HG03135 (cell line): ENCODE measurements around the gene DUSP23.
A peak's percentile ranks its signal among the peaks of the same experiment; 100 is the strongest.

Experiments used
- ATAC-seq: cut with Tn5 transposase; IDR thresholded peaks from one replicate; pipeline ENCODE4 v1.9.1; 2021; ENCODE audit warnings: mild to moderate bottlenecking, moderate library complexity; ENCODE audit not compliant: unreplicated experiment

DUSP23 gene

DNA sequence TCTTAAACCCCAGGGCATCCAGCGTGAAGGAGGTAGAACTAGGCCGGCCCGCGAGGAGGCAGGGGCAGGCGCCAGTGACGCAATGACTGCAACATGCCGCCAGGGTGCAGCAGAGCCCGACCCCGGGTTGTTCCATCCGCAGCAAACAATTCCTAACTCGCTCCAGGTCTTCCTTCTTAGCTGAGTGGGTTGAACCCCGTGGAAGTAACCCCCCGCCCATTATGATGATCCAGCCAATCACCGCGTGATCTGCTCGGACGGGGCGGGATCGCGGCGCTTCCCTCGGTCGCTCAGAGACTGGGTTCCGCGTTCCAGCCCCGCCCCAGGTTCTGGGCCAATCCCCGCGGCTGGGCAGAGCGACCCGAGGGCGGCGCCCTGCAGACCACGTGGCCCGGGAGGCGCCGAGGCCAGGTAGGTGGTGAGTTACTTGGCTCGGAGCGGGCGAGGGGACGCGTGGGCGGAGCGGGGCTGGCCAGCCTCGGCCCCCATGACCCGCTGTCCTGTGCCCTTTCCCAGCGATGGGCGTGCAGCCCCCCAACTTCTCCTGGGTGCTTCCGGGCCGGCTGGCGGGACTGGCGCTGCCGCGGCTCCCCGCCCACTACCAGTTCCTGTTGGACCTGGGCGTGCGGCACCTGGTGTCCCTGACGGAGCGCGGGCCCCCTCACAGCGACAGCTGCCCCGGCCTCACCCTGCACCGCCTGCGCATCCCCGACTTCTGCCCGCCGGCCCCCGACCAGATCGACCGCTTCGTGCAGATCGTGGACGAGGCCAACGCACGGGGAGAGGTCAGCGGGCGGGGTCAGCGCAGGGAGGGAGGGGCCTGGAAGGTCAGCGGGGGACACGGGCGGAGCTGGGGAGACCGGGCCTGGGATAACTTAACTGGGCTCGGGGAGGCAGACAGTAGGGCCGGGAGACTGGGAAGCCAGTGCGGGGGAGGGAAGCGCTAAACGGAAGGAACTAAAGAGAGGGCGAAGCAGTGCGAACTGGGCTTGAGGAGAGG lies at the start of gene DUSP23:
Gene DUSP23 (plus strand): TSS at position 380 of the 1,000 bp plus-strand sequence. CDS start 139 bp downstream, at position 519.
- peak; percentile 100 for ATAC-seq

- no peak for ATAC-seq
Observed at GRCh38 chr1:159737238-159737916, 43.4 kb upstream of the DUSP23 start.

DNA sequence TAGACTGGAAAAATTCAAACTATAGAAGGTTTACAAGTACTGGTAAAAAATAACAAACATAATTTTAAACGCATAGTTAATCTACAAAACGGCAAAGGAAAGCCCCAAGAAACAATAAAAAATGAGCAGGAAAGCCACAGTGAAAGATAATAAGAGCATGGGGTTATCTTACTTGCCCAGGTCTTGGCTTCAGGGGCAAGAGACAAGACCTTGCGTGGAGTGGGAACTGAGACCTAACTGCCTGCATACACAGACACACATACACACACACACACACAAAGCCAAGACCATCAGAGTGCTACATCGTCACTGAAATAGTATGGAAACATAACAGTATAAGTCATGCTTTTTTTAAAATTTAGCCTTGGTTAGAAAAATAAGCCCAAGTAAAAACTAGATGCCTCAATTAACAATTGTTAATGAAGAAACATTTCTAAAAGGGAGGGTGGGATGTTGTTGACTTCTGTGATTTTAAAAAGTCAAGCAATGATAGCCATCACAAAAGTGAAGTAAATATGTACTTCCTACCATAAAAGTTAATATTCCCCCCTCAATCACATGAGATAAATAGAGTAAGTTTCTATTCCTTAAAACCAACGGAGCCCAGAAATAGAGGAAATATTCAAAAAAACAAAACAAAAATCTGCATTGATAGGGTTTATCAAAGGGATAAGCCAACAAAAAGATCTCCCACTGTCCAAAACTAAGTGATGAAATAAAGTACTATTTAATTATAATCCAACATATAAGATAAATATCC lies 36.9 kb upstream of the DUSP23 start:
- ATAC-seq = no peak

GRCh38 chr1:159746666-159747065 lies 34.1 kb upstream of the DUSP23 start:
- no peak for ATAC-seq

DNA sequence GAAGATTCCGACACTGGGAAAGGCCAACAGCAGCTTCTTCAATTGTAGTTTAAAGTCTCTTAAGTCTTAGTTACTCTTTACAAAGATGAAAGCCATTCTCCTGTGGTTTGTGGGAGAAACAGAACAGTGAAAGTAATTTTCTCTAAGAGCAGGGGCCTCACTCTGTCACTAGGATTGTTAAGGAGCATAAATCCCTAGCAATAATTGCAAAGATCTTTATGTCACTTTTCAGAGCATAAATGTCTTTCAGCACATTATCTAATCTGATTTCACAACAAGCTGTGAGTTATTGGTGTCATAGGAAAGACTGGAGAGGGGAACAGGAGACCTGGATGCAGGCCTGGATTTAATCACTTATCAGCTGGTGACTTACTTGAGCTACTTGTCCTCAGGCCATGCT lies 32.4 kb upstream of the DUSP23 start:
- ATAC-seq = no peak

- no peak for ATAC-seq
Observed at GRCh38 chr1:159749630-159750029, 31.1 kb upstream of the DUSP23 start.

- ATAC-seq = no peak
Observed at GRCh38 chr1:159750621-159751020, 30.1 kb upstream of the DUSP23 start.

- no peak for ATAC-seq
Observed at GRCh38 chr1:159751031-159751430, 29.7 kb upstream of the DUSP23 start.

DNA sequence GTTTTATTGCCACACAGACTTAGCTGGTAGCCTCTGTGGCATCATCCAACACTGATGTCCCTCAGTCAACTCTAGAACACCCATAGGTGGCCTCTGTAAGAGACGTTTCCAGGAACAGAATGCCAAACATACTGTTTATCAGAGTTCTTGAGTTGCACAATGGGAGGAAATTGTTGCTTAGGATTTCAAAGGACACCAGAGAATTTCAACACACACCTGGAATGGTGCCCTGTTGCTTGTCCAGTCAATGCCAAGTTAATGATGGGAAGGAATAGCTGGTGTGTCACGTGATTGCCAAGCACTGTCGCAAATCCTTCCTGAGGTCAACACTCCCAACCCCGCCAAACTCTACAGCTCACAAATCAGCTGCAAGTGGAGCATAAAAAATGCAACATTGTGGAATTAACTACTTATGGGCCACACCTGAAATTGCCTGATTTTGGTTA lies 28.6 kb upstream of the DUSP23 start:
- ATAC-seq = no peak

DNA sequence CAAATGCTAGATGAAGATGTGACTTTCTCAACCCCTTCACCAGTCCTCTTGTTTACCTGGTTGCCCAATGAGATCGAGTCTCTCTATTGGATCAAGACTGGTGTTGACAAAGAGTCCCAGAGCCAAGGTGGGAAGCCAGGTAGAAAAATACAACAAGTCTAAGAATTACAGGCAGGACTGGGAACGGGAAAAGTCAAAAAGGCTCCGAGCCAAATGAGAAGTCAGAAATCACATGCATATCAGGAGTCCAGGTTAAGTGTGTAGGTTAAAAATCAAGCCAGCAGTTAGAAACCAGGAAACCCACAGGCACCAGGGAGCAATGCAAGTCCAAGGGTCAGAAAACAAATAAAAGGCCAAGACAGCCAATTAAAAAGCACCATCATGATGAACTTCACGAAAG lies 27.4 kb upstream of the DUSP23 start:
- no peak for ATAC-seq

DNA sequence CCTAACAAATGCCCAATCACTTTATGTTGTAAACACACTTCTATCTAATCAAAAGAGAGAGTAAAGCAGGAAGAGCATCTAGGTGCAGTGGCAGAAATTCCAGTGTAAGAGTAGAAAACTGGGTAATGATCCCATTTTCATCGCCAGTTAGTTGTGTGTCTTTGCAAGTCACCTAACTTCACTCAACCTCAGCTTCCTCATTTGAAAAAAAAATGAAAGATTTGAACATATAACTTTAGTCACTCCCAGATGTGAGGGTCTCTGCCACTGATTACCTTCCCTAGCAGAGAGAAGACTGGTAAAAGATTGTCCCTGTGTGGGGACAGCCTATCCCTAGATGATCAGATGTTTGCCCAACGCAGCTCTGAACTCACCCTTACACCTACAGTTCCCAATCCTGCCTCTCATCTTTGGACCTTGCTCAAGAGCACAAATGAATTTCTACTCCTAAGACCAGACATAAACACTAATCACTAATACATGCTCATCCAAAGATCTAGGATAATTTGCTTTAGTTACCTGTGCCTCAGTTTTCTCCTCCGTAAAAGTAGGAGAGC lies 25.2 kb upstream of the DUSP23 start:
- no peak for ATAC-seq

GRCh38 chr1:159756397-159756796 lies 24.4 kb upstream of the DUSP23 start:
- no peak for ATAC-seq

DNA sequence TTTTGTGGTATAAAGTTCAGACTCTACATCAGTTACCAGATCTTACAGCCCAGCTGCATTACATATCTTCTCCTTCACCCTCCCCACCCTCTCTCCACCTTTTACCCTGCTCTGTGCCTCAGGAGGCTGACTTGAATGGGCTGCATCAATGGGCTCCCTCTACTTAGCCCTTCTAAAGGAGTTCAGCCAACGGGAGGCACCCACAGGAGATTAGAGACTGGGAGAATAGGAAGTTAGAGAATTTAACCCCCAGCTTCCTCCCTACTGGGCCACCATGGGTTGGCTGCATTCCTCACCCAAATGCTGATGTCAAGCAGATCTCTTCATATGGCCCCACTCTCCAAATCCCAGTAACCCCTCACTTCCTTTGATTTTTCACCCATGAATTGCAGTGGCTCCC lies 17.1 kb upstream of the DUSP23 start:
- no peak for ATAC-seq

GRCh38 chr1:159765806-159766205 lies 15.0 kb upstream of the DUSP23 start:
- no peak for ATAC-seq

DNA sequence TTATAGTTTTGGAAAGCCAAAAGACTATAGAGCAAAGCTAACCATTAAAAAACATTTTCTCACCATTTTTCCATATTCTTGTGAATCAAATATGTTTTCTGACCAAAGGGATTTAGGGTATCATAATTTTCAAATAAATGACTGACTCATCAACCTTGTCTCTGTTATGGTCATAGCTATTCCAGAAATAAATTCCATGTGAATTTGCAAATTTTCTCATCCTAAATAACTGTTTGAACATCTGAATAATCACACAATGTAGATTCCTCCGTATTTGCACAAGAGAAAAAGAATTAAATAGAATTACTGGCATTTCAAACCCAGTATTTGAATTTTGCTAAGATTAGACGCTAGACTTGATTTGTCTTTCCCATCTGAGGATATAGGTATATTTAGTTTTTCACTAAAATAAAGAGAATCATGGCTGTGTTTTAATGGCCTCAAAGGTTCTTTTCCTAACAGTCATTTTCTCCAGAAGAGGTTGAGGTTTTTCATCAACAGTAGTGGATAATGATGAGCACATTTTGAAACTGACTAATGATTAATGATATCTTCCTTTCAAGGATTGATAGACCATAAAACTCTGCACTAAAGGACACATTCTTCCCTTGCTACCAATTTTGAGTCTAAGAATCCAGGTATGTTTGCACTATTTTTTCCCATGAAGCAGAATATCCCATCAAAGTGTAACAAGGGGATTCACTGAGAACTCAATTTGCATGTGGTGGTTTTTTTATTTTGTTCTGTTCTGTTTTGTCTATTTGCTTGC lies 9.5 kb upstream of the DUSP23 start:
- no peak for ATAC-seq

- ATAC-seq = no peak
Observed at GRCh38 chr1:159774465-159774864, 6.3 kb upstream of the DUSP23 start.

DNA sequence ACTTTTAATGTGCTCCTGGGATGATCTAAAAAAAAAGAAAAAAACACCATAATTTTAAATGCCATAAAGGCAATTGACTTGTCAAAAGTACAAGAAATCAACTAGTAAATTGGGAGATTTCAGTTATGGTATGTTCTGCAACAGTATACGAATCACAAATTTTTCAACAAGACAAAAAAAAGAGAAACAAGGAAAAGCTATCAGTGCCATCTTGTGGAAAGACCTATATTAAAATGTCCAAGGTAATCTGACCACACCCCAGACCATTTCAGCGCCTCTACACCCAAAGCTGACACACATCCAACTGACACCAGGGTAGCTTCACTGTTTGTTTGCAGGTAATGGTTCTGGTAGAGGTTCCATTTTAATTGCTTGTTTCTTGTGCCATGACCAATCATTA lies 5.0 kb upstream of the DUSP23 start:
- no peak for ATAC-seq

DNA sequence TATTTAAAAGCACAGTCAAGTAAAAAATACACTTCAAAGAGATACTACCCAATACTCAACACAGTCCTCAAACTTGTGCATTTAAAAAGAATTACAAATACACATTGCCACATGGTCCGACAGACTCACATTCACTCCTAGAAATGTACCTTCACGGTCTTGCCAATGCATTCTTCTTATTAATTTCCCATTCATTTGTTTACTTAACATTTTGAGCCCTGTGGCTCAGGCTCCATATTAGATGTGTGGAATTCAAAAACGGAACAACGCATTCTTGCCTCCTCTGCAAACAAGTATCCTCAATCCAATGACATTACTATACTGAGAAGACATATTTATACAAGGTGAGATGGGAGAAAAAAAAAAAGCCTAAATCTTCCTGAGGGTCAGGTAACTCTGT lies 2.5 kb upstream of the DUSP23 start:
- no peak for ATAC-seq

DNA sequence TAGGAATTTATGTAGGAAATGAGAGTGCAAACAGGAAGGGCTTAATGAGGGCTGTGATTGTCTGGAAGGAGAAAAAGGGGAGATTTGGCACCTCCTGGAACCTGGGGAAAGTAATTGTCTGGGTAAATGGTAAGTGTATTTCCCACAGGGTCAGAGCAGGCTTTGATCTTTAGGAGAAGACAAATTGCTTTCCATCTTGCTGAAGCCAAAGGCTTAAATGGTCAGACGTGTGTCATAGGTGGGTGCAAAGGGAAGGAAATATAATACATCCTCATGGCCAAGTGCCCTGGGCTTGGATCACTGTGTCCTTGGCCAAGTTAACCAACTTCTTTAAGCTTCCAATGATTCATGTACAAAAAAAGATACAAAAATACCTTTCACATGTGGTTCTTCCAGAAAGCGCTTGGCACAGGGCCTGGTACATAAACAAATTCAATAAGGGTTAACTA lies 1.3 kb upstream of the DUSP23 start:
- ATAC-seq = no peak

DNA sequence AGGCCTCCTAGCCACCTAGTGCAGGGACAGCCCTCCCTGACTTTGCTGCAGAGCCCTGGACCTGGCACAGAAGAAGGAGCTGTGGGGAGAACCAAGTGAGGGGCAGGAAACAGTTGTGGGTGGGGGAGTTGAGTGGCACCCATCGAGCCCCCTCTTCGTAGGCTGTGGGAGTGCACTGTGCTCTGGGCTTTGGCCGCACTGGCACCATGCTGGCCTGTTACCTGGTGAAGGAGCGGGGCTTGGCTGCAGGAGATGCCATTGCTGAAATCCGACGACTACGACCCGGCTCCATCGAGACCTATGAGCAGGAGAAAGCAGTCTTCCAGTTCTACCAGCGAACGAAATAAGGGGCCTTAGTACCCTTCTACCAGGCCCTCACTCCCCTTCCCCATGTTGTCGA lies 1.2 kb downstream of the DUSP23 start:
- no peak for ATAC-seq
